Activated B cell treated with CpG ODN at 0.5 μM for 24 hours (primary cell): ENCODE measurements around the gene NAMPT. TPM values are rescaled to one million over a fixed set of nuclear protein-coding genes. Genes with fewer than 3 reads are reported as not detected.
"Not testable (repeated sequence)": the region's sequence is repeated elsewhere in the genome, so short reads cannot be mapped to it uniquely, and the experiment has no call there.

Experiments
- ATAC-seq: fragments of 200-7000 bp; cut with Tn5 transposase; one replicate; pipeline ENCODE4 v1.10.0; 2021; ENCODE audit warnings: low read depth, mild to moderate bottlenecking, moderate library complexity
- CTCF ChIA-PET: fragments of 350-600 bp; sonication (Branson Sonifier 250); formaldehyde crosslinking; loops from one replicate; lab custom pipeline; 2021; ENCODE audit warnings: antibody characterized with exemption; lab: Charles Lee
- POLR2A ChIA-PET: fragments of 350-600 bp; sonication (Branson Sonifier 250); formaldehyde crosslinking; loops from one replicate; lab custom pipeline; 2021; ENCODE audit warnings: antibody characterized with exemption; lab: Charles Lee
- DNase-seq: peaks from one replicate; pipeline ENCODE4 v3.0.0; 2022
- H3K27ac Mint-ChIP-seq: one replicate; pipeline ENCODE4 v1.8.0; 2020; ENCODE audit warnings: mixed read lengths
- H3K27me3 Mint-ChIP-seq: one replicate; pipeline ENCODE4 v1.8.0; 2021; ENCODE audit warnings: mixed read lengths
- H3K36me3 Mint-ChIP-seq: one replicate; pipeline ENCODE4 v1.8.0; 2021; ENCODE audit warnings: low read depth, mixed read lengths
- H3K4me1 Mint-ChIP-seq: one replicate; pipeline ENCODE4 v1.8.0; 2021; ENCODE audit warnings: mixed read lengths
- H3K4me3 Mint-ChIP-seq: one replicate; pipeline ENCODE4 v1.8.0; 2020; ENCODE audit warnings: mild to moderate bottlenecking, mixed read lengths
- H3K9me3 Mint-ChIP-seq: one replicate; pipeline ENCODE4 v1.8.0; 2020; ENCODE audit warnings: mixed read lengths
- CTCF ChIP-seq: fragments of 200-600 bp; IDR thresholded peaks from one replicate; pipeline ENCODE4 v1.8.0; 2022; ENCODE audit warnings: antibody characterized with exemption, mild to moderate bottlenecking
- intact Hi-C: fragments of 100-400 bp; cut with micrococcal nuclease; formaldehyde crosslinking; loops from one replicate; pipeline ENCODE4 v1.15.1; 2024
- total RNA-seq: library from RNA; stranded (reverse); gene quantifications from 2 replicates; pipeline ENCODE4 v1.2.3, GENCODE V29; 2022

Gene NAMPT
- total RNA-seq, 1 donor from 2014 or later: 90.2 TPM

GRCh38 chr7:106216517-106216922, 68.3 kb downstream of the NAMPT start:
- Mint-ChIP-seq H3K27me3 (peaks cover 11% of the 10 kb centered on the region), H3K4me3 (no peak overlapping the region), H3K36me3 (no peaks in the 10 kb centered on the region), H3K9me3 (no peaks in the 10 kb centered on the region), H3K4me1 (no peaks in the 10 kb centered on the region), H3K27ac (no peak overlapping the region)
- CTCF ChIA-PET: no interaction called here
- DNase-seq: no peak
- intact Hi-C loops: no loop called here
- POLR2A ChIA-PET: no interaction called here
- ATAC-seq: no peak
- TF ChIP-seq CTCF: no peak

GRCh38 chr7:106215868-106216516, 68.8 kb downstream of the NAMPT start:
- intact Hi-C loops: no loop called here

GRCh38 chr7:106208944-106209343, 75.8 kb downstream of the NAMPT start:
- POLR2A ChIA-PET, DNase-seq, H3K4me1 Mint-ChIP-seq, H3K27ac Mint-ChIP-seq, H3K36me3 Mint-ChIP-seq, H3K4me3 Mint-ChIP-seq, H3K9me3 Mint-ChIP-seq, ATAC-seq, intact Hi-C loops, CTCF ChIA-PET: not testable (repeated sequence)
- H3K27me3 Mint-ChIP-seq: peaks cover 18% of the 10 kb centered on the region

More at GRCh38 chr7:106215868-106216516, 68.8 kb downstream of the NAMPT start:
- H3K4me1 Mint-ChIP-seq: no peaks in the 10 kb centered on the region
- TF ChIP-seq CTCF: no peak
- no peaks in the 10 kb centered on the region for H3K36me3 Mint-ChIP-seq
- ChIA-PET CTCF (no interaction called here), POLR2A (no interaction called here)
- H3K27me3 Mint-ChIP-seq: peaks cover 12% of the 10 kb centered on the region
- no peak for DNase-seq
- H3K27ac Mint-ChIP-seq: no peak overlapping the region
- H3K9me3 Mint-ChIP-seq: no peaks in the 10 kb centered on the region
- no peak overlapping the region for H3K4me3 Mint-ChIP-seq
- ATAC-seq: no peak

GRCh38 chr7:106206826-106207541, 77.8 kb downstream of the NAMPT start:
- TF ChIP-seq CTCF: no peak
- CTCF ChIA-PET: no interaction called here
- Mint-ChIP-seq H3K9me3 (peaks cover 4% of the 10 kb centered on the region), H3K4me3 (no peak overlapping the region), H3K36me3 (no peaks in the 10 kb centered on the region), H3K27me3 (peaks cover 14% of the 10 kb centered on the region), H3K4me1 (no peaks in the 10 kb centered on the region), H3K27ac (no peak overlapping the region)
- ATAC-seq (no peak), DNase-seq (no peak)
- POLR2A ChIA-PET: no interaction called here
- intact Hi-C loops: no loop called here

GRCh38 chr7:106205621-106206222, 79.1 kb downstream of the NAMPT start:
- DNase-seq (no peak), ATAC-seq (no peak)
- POLR2A ChIA-PET: no interaction called here
- intact Hi-C loops: no loop called here
- Mint-ChIP-seq H3K4me3 (no peak overlapping the region), H3K27me3 (peaks cover 10% of the 10 kb centered on the region), H3K36me3 (no peaks in the 10 kb centered on the region), H3K9me3 (peaks cover 4% of the 10 kb centered on the region), H3K4me1 (no peaks in the 10 kb centered on the region), H3K27ac (no peak overlapping the region)
- no peak for TF ChIP-seq CTCF
- CTCF ChIA-PET: no interaction called here
